ENCODE measurements around the gene ZNF579.
A peak's percentile ranks its signal among the peaks of the same experiment; 100 is the strongest.
"Not testable (repeated sequence)": the region's sequence is repeated elsewhere in the genome, so short reads cannot be mapped to it uniquely, and the experiment has no call there.

Gene ZNF579

GRCh38 chr19:55539090-55539984 lies 41.3 kb downstream of the ZNF579 start:
- peaks cover 6% of the 10 kb centered on the region; the same call in 1 of the 2 replicates for H3K4me1 ChIP-seq (ENCODE audit: insufficient read depth, low read length)

GRCh38 chr19:55538132-55538531 lies 42.5 kb downstream of the ZNF579 start:
- peaks cover 6% of the 10 kb centered on the region; the same call in 1 of the 2 replicates for H3K4me1 ChIP-seq (ENCODE audit: insufficient read depth, low read length)
- peaks cover 2% of the 10 kb centered on the region; the same call in 1 of the 2 replicates for H3K36me3 ChIP-seq (ENCODE audit: insufficient read depth, low read length)
- peak overlapping the region; percentile 9; the same call in 1 of the 2 replicates for H3K9ac ChIP-seq (ENCODE audit: low read depth, low read length)
- no peaks in the 10 kb centered on the region for H3K9me3 ChIP-seq (ENCODE audit: control insufficient read depth, insufficient read depth, low read length)

More at GRCh38 chr19:55539090-55539984, 41.3 kb downstream of the ZNF579 start:
- H3K36me3 ChIP-seq (ENCODE audit: insufficient read depth, low read length), result peaks cover 2% of the 10 kb centered on the region
- H3K9ac ChIP-seq (ENCODE audit: low read depth, low read length), result no peak overlapping the region
- no peaks in the 10 kb centered on the region for H3K9me3 ChIP-seq (ENCODE audit: control insufficient read depth, insufficient read depth, low read length)

GRCh38 chr19:55537741-55538111 lies 42.9 kb downstream of the ZNF579 start:
- H3K4me1 ChIP-seq (ENCODE audit: insufficient read depth, low read length), result peaks cover 6% of the 10 kb centered on the region; the same call in 1 of the 2 replicates
- no peaks in the 10 kb centered on the region for H3K9me3 ChIP-seq (ENCODE audit: control insufficient read depth, insufficient read depth, low read length)
- H3K9ac ChIP-seq (ENCODE audit: low read depth, low read length), result peak overlapping the region; percentile 9; the same call in 1 of the 2 replicates
- H3K36me3 ChIP-seq (ENCODE audit: insufficient read depth, low read length), result peaks cover 2% of the 10 kb centered on the region; the same call in 1 of the 2 replicates

GRCh38 chr19:55536951-55537740 lies 43.5 kb downstream of the ZNF579 start, which contains the start of gene SBK2:
SBK2 (minus strand) TSS chr19:55537133; CDS start chr19:55536294, 839 bp downstream.
- H3K9ac ChIP-seq (ENCODE audit: low read depth, low read length), result peak within 1 kb of the TSS; percentile 44; the same call in 1 of the 2 replicates
- peaks cover 6% of the 10 kb centered on the region; the same call in 1 of the 2 replicates for H3K4me1 ChIP-seq (ENCODE audit: insufficient read depth, low read length)
- H3K9me3 ChIP-seq (ENCODE audit: control insufficient read depth, insufficient read depth, low read length), result no peaks in the 10 kb centered on the region
- H3K36me3 ChIP-seq (ENCODE audit: insufficient read depth, low read length), result peaks cover 2% of the 10 kb centered on the region; the same call in 1 of the 2 replicates

GRCh38 chr19:55536366-55536765 lies 44.3 kb downstream of the ZNF579 start:
- peak overlapping the region; percentile 44; the same call in 1 of the 2 replicates for H3K9ac ChIP-seq (ENCODE audit: low read depth, low read length)
- H3K4me1 ChIP-seq (ENCODE audit: insufficient read depth, low read length), result peaks cover 6% of the 10 kb centered on the region; the same call in 1 of the 2 replicates
- peaks cover 2% of the 10 kb centered on the region; the same call in 1 of the 2 replicates for H3K36me3 ChIP-seq (ENCODE audit: insufficient read depth, low read length)
- H3K9me3 ChIP-seq (ENCODE audit: control insufficient read depth, insufficient read depth, low read length), result no peaks in the 10 kb centered on the region

- Histone ChIP-seq H3K9ac (ENCODE audit: low read depth, low read length) (no peak overlapping the region), H3K4me1 (ENCODE audit: insufficient read depth, low read length) (peaks cover 6% of the 10 kb centered on the region; the same call in 1 of the 2 replicates), H3K36me3 (ENCODE audit: insufficient read depth, low read length) (peaks cover 2% of the 10 kb centered on the region; the same call in 1 of the 2 replicates), H3K9me3 (ENCODE audit: control insufficient read depth, insufficient read depth, low read length) (no peaks in the 10 kb centered on the region)
Measured at GRCh38 chr19:55535965-55536350, 44.7 kb downstream of the ZNF579 start.

GRCh38 chr19:55535173-55535964 lies 45.3 kb downstream of the ZNF579 start:
- no peaks in the 10 kb centered on the region for H3K9me3 ChIP-seq (ENCODE audit: control insufficient read depth, insufficient read depth, low read length)
- H3K36me3 ChIP-seq (ENCODE audit: insufficient read depth, low read length), result peaks cover 2% of the 10 kb centered on the region; the same call in 1 of the 2 replicates
- peaks cover 6% of the 10 kb centered on the region; the same call in 1 of the 2 replicates for H3K4me1 ChIP-seq (ENCODE audit: insufficient read depth, low read length)
- no peak overlapping the region for H3K9ac ChIP-seq (ENCODE audit: low read depth, low read length)

- not testable (repeated sequence) for H3K4me1 ChIP-seq (ENCODE audit: insufficient read depth, low read length); H3K36me3 ChIP-seq (ENCODE audit: insufficient read depth, low read length); H3K9ac ChIP-seq (ENCODE audit: low read depth, low read length); H3K9me3 ChIP-seq (ENCODE audit: control insufficient read depth, insufficient read depth, low read length)
Measured at GRCh38 chr19:55534280-55534679, 46.4 kb downstream of the ZNF579 start.

GRCh38 chr19:55530996-55531395 lies 49.7 kb downstream of the ZNF579 start:
- H3K36me3 ChIP-seq (ENCODE audit: insufficient read depth, low read length), result peaks cover 2% of the 10 kb centered on the region; the same call in 1 of the 2 replicates
- H3K4me1 ChIP-seq (ENCODE audit: insufficient read depth, low read length), result peaks cover 4% of the 10 kb centered on the region; the same call in 1 of the 2 replicates
- H3K9me3 ChIP-seq (ENCODE audit: control insufficient read depth, insufficient read depth, low read length), result no peaks in the 10 kb centered on the region
- H3K9ac ChIP-seq (ENCODE audit: low read depth, low read length), result no peak overlapping the region

- H3K36me3 ChIP-seq (ENCODE audit: insufficient read depth, low read length), result no peaks in the 10 kb centered on the region
- H3K9ac ChIP-seq (ENCODE audit: low read depth, low read length), result no peak overlapping the region
- no peaks in the 10 kb centered on the region for H3K9me3 ChIP-seq (ENCODE audit: control insufficient read depth, insufficient read depth, low read length)
- H3K4me1 ChIP-seq (ENCODE audit: insufficient read depth, low read length), result peaks cover 4% of the 10 kb centered on the region; the same call in 1 of the 2 replicates
Measured at GRCh38 chr19:55529636-55530234, 50.9 kb downstream of the ZNF579 start.

- Histone ChIP-seq H3K9me3 (ENCODE audit: control insufficient read depth, insufficient read depth, low read length) (no peaks in the 10 kb centered on the region), H3K4me1 (ENCODE audit: insufficient read depth, low read length) (peaks cover 4% of the 10 kb centered on the region; the same call in 1 of the 2 replicates), H3K36me3 (ENCODE audit: insufficient read depth, low read length) (no peaks in the 10 kb centered on the region), H3K9ac (ENCODE audit: low read depth, low read length) (no peak overlapping the region)
Measured at GRCh38 chr19:55528030-55528803, 52.4 kb downstream of the ZNF579 start.

GRCh38 chr19:55527197-55528029 lies 53.2 kb downstream of the ZNF579 start:
- H3K4me1 ChIP-seq (ENCODE audit: insufficient read depth, low read length), result peaks cover 4% of the 10 kb centered on the region; the same call in 1 of the 2 replicates
- no peaks in the 10 kb centered on the region for H3K36me3 ChIP-seq (ENCODE audit: insufficient read depth, low read length)

More at GRCh38 chr19:55527197-55528029, 53.2 kb downstream of the ZNF579 start:
- Histone ChIP-seq H3K9me3 (ENCODE audit: control insufficient read depth, insufficient read depth, low read length) (no peaks in the 10 kb centered on the region), H3K9ac (ENCODE audit: low read depth, low read length) (no peak overlapping the region)
